HepG2 (cell line): Measurements from ENCODE around the gene GPR39.

Experiments
- EP300 ChIP-seq, 3 experiments: sonication (generic) in 1 of 3; formaldehyde crosslinking in 1 of 3; IDR thresholded peaks; 2 replicates each; pipeline versions ENCODE4 v1.5.1 to v1.6.1; 2011 to 2020; ENCODE audit warnings: low read depth in 2 of 3, low read length in 2 of 3, borderline replicate concordance in 1 of 3, improper control_type of control experiment in 1 of 3, mild to moderate bottlenecking in 1 of 3, missing genetic modification reagents in 1 of 3, moderate library complexity in 1 of 3
- JUND ChIP-seq: sonication (generic); formaldehyde crosslinking; IDR thresholded peaks from 2 replicates; pipeline ENCODE4 v1.8.0; 2022; ENCODE audit warnings: mild to moderate bottlenecking, missing genetic modification reagents
- MLX ChIP-seq: IDR thresholded peaks from 2 replicates; pipeline ENCODE4 v1.6.1; 2016
- NONO ChIP-seq, 2 experiments: fragments of 450-650 bp in 1 of 2; sonication (generic) in 1 of 2; formaldehyde crosslinking in 1 of 2; IDR thresholded peaks in 1 of 2; conservative IDR thresholded peaks in 1 of 2; 2 replicates each; pipeline versions ENCODE4 v1.6.1 to v1.8.0; 2017 to 2022; ENCODE audit warnings: mild to moderate bottlenecking in 1 of 2, missing genetic modification reagents in 1 of 2, moderate library complexity in 1 of 2
- POLR2A ChIP-seq, 2 experiments: IDR thresholded peaks; 2 replicates each; pipeline ENCODE4 v1.6.1; 2011; ENCODE audit warnings: low read depth in 2 of 2, low read length in 2 of 2, mild to moderate bottlenecking in 1 of 2, moderate library complexity in 1 of 2; ENCODE audit not compliant: insufficient read depth in 1 of 2
- SMAD3 ChIP-seq: sonication (generic); formaldehyde crosslinking; IDR thresholded peaks from 2 replicates; pipeline ENCODE4 v1.4.0; 2020; ENCODE audit warnings: missing genetic modification reagents
- TERF1 ChIP-seq: sonication (generic); formaldehyde crosslinking; IDR thresholded peaks from 2 replicates; pipeline ENCODE4 v1.8.0; 2022; ENCODE audit warnings: mild to moderate bottlenecking, missing genetic modification reagents, moderate library complexity
- ZNF496 ChIP-seq: sonication (generic); formaldehyde crosslinking; IDR thresholded peaks from 2 replicates; pipeline ENCODE4 v1.8.1; 2023; ENCODE audit warnings: mild to moderate bottlenecking, moderate library complexity, missing genetic modification reagents; ENCODE audit not compliant: insufficient replicate concordance
- ZNF644 ChIP-seq: IDR thresholded peaks from 2 replicates; pipeline ENCODE4 v1.6.1; 2016; ENCODE audit warnings: low read depth

GRCh38 chr2:132542953-132543569 is 126.5 kb downstream of the GPR39 start:
- TF ChIP-seq ZNF644, result no peak
- TF ChIP-seq POLR2A (IDR thresholded peaks at IDR 0.05; ENCODE audit: insufficient read depth in 1 of 2, low read depth in 2 of 2, low read length in 2 of 2), result no peak
- TF ChIP-seq JUND (CRISPR knock-in tag), result no peak
- no peak for TF ChIP-seq NONO (IDR thresholded peaks at IDR 0.05)
- no peak for TF ChIP-seq NONO (CRISPR knock-in tag; conservative IDR thresholded peaks at IDR 0.05)
- TF ChIP-seq MLX (CRISPR knock-in tag), result no peak
- no peak for TF ChIP-seq EP300 (IDR thresholded peaks at IDR 0.05; ENCODE audit: low read depth in 2 of 2, low read length in 2 of 2)
- TF ChIP-seq EP300 (CRISPR knock-in tag; IDR thresholded peaks at IDR 0.05; ENCODE audit: borderline replicate concordance), result no peak
- TF ChIP-seq SMAD3 (CRISPR knock-in tag), result no peak
- no peak for TF ChIP-seq ZNF496 (CRISPR knock-in tag)
- no peak for TF ChIP-seq TERF1 (CRISPR knock-in tag)
